Mesenchymal stem cell (in vitro differentiated cells and primary cell): ENCODE data around the gene ANKRD45.

ENCODE experiments used
- DNase-seq: peaks from one replicate; pipeline ENCODE4 v3.0.0-alpha.2; 2013
- H2AFZ ChIP-seq: one replicate; pipeline ENCODE4 v1.6.1; 2013; ENCODE audit warnings: low read depth, mild to moderate bottlenecking, control low read depth, inconsistent platforms, low read length, moderate library complexity
- H2AK5ac ChIP-seq: 2 replicates; pipeline ENCODE4 v1.6.1; 2013; ENCODE audit warnings: low read length, moderate library complexity, mild to moderate bottlenecking, inconsistent platforms; ENCODE audit not compliant: severe bottlenecking
- H2BK120ac ChIP-seq: one replicate; pipeline ENCODE4 v1.6.1; 2013; ENCODE audit warnings: low read depth, mild to moderate bottlenecking, inconsistent platforms, low read length, moderate library complexity
- H2BK12ac ChIP-seq, 2 experiments: one replicate each; pipeline ENCODE4 v1.6.1; 2013; ENCODE audit warnings: inconsistent platforms in 2 of 2, low read length in 2 of 2, mild to moderate bottlenecking in 2 of 2, moderate library complexity in 2 of 2, control low read depth in 1 of 2
- H2BK15ac ChIP-seq: one replicate; pipeline ENCODE4 v1.6.1; 2013; ENCODE audit warnings: mild to moderate bottlenecking, low read depth, inconsistent platforms; ENCODE audit not compliant: poor library complexity, severe bottlenecking
- H2BK5ac ChIP-seq: 2 replicates; pipeline ENCODE4 v1.6.1; 2013; ENCODE audit warnings: low read depth, mild to moderate bottlenecking, low read length, control low read depth, inconsistent platforms; ENCODE audit not compliant: poor library complexity, severe bottlenecking
- H3K14ac ChIP-seq, 2 experiments: one replicate each; pipeline ENCODE4 v1.6.1; 2013; ENCODE audit warnings: inconsistent platforms in 2 of 2, low read length in 2 of 2, control low read depth in 1 of 2, mild to moderate bottlenecking in 1 of 2, moderate library complexity in 1 of 2
- H3K18ac ChIP-seq, 2 experiments: one replicate each; pipeline ENCODE4 v1.6.1; 2013; ENCODE audit warnings: inconsistent platforms in 2 of 2, low read length in 2 of 2, control low read depth in 1 of 2, low read depth in 1 of 2, mild to moderate bottlenecking in 1 of 2
- H3K23ac ChIP-seq, 2 experiments: one replicate each; pipeline ENCODE4 v1.6.1; 2013; ENCODE audit warnings: inconsistent platforms in 2 of 2, low read length in 2 of 2, mild to moderate bottlenecking in 2 of 2, moderate library complexity in 2 of 2, control low read depth in 1 of 2
- H3K27ac ChIP-seq: 2 replicates; pipeline ENCODE4 v1.5.1; 2013; ENCODE audit warnings: mild to moderate bottlenecking, moderate library complexity, low read length, control low read depth, inconsistent platforms; ENCODE audit not compliant: poor library complexity, severe bottlenecking
- H3K27me3 ChIP-seq, 2 experiments: 2 replicates each; pipeline versions ENCODE4 v1.6.1 to v1.7.0; 2013; ENCODE audit warnings: low read length in 2 of 2, mild to moderate bottlenecking in 2 of 2, moderate library complexity in 2 of 2, control low read depth in 1 of 2, inconsistent platforms in 1 of 2; ENCODE audit not compliant: control insufficient read depth in 1 of 2, insufficient read depth in 1 of 2
- H3K36me3 ChIP-seq, 2 experiments: 2 replicates each; pipeline versions ENCODE4 v1.6.1 to v1.7.0; 2013; ENCODE audit warnings: low read length in 2 of 2, control low read depth in 1 of 2, inconsistent platforms in 1 of 2, low read depth in 1 of 2, mild to moderate bottlenecking in 1 of 2; ENCODE audit not compliant: insufficient read depth in 2 of 2, control insufficient read depth in 1 of 2
- H3K4ac ChIP-seq, 2 experiments: one replicate each; pipeline ENCODE4 v1.6.1; 2013; ENCODE audit warnings: inconsistent platforms in 2 of 2, low read length in 2 of 2, mild to moderate bottlenecking in 2 of 2, moderate library complexity in 2 of 2, control low read depth in 1 of 2, low read depth in 1 of 2
- H3K4me1 ChIP-seq: 2 replicates; pipeline ENCODE4 v1.6.1; 2013; ENCODE audit warnings: low read depth, low read length, control low read depth; ENCODE audit not compliant: control insufficient read depth, insufficient read depth
- H3K4me2 ChIP-seq: 2 replicates; pipeline ENCODE4 v1.6.1; 2013; ENCODE audit warnings: low read length, mild to moderate bottlenecking, inconsistent platforms; ENCODE audit not compliant: poor library complexity, severe bottlenecking
- H3K4me3 ChIP-seq, 2 experiments: 2 replicates each; pipeline versions ENCODE4 v1.5.1 to v1.7.0; 2013; ENCODE audit warnings: low read length in 2 of 2, mild to moderate bottlenecking in 2 of 2, control low read depth in 1 of 2, low read depth in 1 of 2; ENCODE audit not compliant: insufficient read depth in 1 of 2
- H3K79me1 ChIP-seq: replicated peaks from 2 replicates; pipeline ENCODE4 v1.6.1; 2013; ENCODE audit warnings: mild to moderate bottlenecking, control low read depth, low read length, inconsistent platforms; ENCODE audit not compliant: poor library complexity, severe bottlenecking
- H3K9ac ChIP-seq: 2 replicates; pipeline ENCODE4 v1.7.0; 2013; ENCODE audit warnings: mild to moderate bottlenecking, low read length, moderate library complexity
- H3K9me3 ChIP-seq: 2 replicates; pipeline ENCODE4 v1.7.0; 2013; ENCODE audit warnings: mild to moderate bottlenecking, low read length; ENCODE audit not compliant: control insufficient read depth
- H4K8ac ChIP-seq: one replicate; pipeline ENCODE4 v1.6.1; 2013; ENCODE audit warnings: inconsistent platforms, mild to moderate bottlenecking, low read length, moderate library complexity
- H4K91ac ChIP-seq: one replicate; pipeline ENCODE4 v1.6.1; 2013; ENCODE audit warnings: mild to moderate bottlenecking, low read length, inconsistent platforms
- WGBS: methylation state at CpG from one replicate; pipeline ENCODE4 v1.1.7; 2013; ENCODE audit warnings: mixed read lengths; 5-methylcytosine and 5-hydroxymethylcytosine counted together

ANKRD45 gene

GRCh38 chr1:173580071-173580470, 89.6 kb downstream of the ANKRD45 start:
- no peak overlapping the region for H3K4me2 ChIP-seq
- no peak overlapping the region for H2BK5ac ChIP-seq
- no peak overlapping the region for H2BK120ac ChIP-seq
- H3K27me3 ChIP-seq = peaks cover 4 to 15% of the 10 kb centered on the region in 2 experiments
- no peak overlapping the region for H2BK15ac ChIP-seq
- H4K91ac ChIP-seq = no peak overlapping the region
- H3K4ac ChIP-seq = no peak overlapping the region
- no peak overlapping the region for H3K9ac ChIP-seq
- H3K79me1 ChIP-seq = no peaks in the 10 kb centered on the region
- no peak overlapping the region for H2AFZ ChIP-seq
- H3K4me3 ChIP-seq = no peak overlapping the region
- no peak overlapping the region for H4K8ac ChIP-seq
- no peaks in the 10 kb centered on the region for H3K36me3 ChIP-seq
- no peaks in the 10 kb centered on the region for H3K9me3 ChIP-seq
- no peak overlapping the region for H3K27ac ChIP-seq
- no peaks in the 10 kb centered on the region for H3K4me1 ChIP-seq
- H3K23ac ChIP-seq = no peak overlapping the region
- no peak for DNase-seq
- no peak overlapping the region for H3K18ac ChIP-seq
- 87% methylated on average over 3 of the region's 3 CpGs for WGBS
- H2BK12ac ChIP-seq = no peak overlapping the region
- no peak overlapping the region for H2AK5ac ChIP-seq
- no peak overlapping the region for H3K14ac ChIP-seq

GRCh38 chr1:173573596-173573995, 96.1 kb downstream of the ANKRD45 start:
- no peak overlapping the region for H3K18ac ChIP-seq
- no peak overlapping the region for H2AK5ac ChIP-seq
- no peak overlapping the region for H3K9ac ChIP-seq
- 97% methylated on average over 3 of the region's 4 CpGs for WGBS
- no peak overlapping the region for H3K4ac ChIP-seq
- no peak overlapping the region for H2BK5ac ChIP-seq
- no peak overlapping the region for H3K4me2 ChIP-seq
- H3K4me1 ChIP-seq = no peaks in the 10 kb centered on the region
- no peaks in the 10 kb centered on the region for H3K36me3 ChIP-seq
- no peak overlapping the region for H4K91ac ChIP-seq
- peaks cover 0 to under 1% of the 10 kb centered on the region in 2 experiments for H3K27me3 ChIP-seq
- H3K4me3 ChIP-seq = no peak overlapping the region
- H3K23ac ChIP-seq = no peak overlapping the region
- H3K14ac ChIP-seq = no peak overlapping the region
- no peak overlapping the region for H2BK15ac ChIP-seq
- no peak overlapping the region for H3K27ac ChIP-seq
- H4K8ac ChIP-seq = no peak overlapping the region
- no peak overlapping the region for H2BK12ac ChIP-seq
- no peak for DNase-seq
- H2BK120ac ChIP-seq = no peak overlapping the region
- no peaks in the 10 kb centered on the region for H3K79me1 ChIP-seq
- H2AFZ ChIP-seq = no peak overlapping the region
- H3K9me3 ChIP-seq = peaks cover under 1% of the 10 kb centered on the region

GRCh38 chr1:173572201-173572873, 97.3 kb downstream of the ANKRD45 start:
- no peak overlapping the region for H2BK120ac ChIP-seq
- no peaks in the 10 kb centered on the region for H3K36me3 ChIP-seq
- H3K9me3 ChIP-seq = peaks cover 13% of the 10 kb centered on the region
- H2BK15ac ChIP-seq = no peak overlapping the region
- H4K91ac ChIP-seq = no peak overlapping the region
- H4K8ac ChIP-seq = no peak overlapping the region
- H3K4me2 ChIP-seq = no peak overlapping the region
- no peak overlapping the region for H2AK5ac ChIP-seq
- 100% methylated on average over 1 of the region's 3 CpGs for WGBS
- no peak overlapping the region for H2AFZ ChIP-seq
- peak overlapping the region in 1 of 2 experiments; percentile 5 for H3K23ac ChIP-seq
- no peaks in the 10 kb centered on the region for H3K27me3 ChIP-seq
- no peaks in the 10 kb centered on the region for H3K4me1 ChIP-seq
- no peak for DNase-seq
- no peak overlapping the region for H2BK5ac ChIP-seq
- H2BK12ac ChIP-seq = no peak overlapping the region
- H3K4me3 ChIP-seq = no peak overlapping the region
- no peak overlapping the region for H3K4ac ChIP-seq
- H3K9ac ChIP-seq = no peak overlapping the region
- H3K18ac ChIP-seq = no peak overlapping the region
- H3K14ac ChIP-seq = no peak overlapping the region
- no peaks in the 10 kb centered on the region for H3K79me1 ChIP-seq
- H3K27ac ChIP-seq = no peak overlapping the region

GRCh38 chr1:173570370-173571007, 99.2 kb downstream of the ANKRD45 start:
- Histone ChIP-seq H3K9me3 (peaks cover 28% of the 10 kb centered on the region), H4K8ac (no peak overlapping the region), H3K4me1 (no peaks in the 10 kb centered on the region), H2AK5ac (no peak overlapping the region), H2AFZ (no peak overlapping the region), H3K14ac (no peak overlapping the region), H2BK5ac (no peak overlapping the region), H3K4me2 (no peak overlapping the region), H4K91ac (no peak overlapping the region), H3K27me3 (no peaks in the 10 kb centered on the region), H2BK120ac (no peak overlapping the region), H3K18ac (no peak overlapping the region), H3K36me3 (no peaks in the 10 kb centered on the region), H3K4me3 (no peak overlapping the region), H3K23ac (peak overlapping the region in 1 of 2 experiments; percentile 26), H3K9ac (no peak overlapping the region), H3K27ac (no peak overlapping the region), H3K4ac (no peak overlapping the region), H2BK15ac (no peak overlapping the region), H3K79me1 (no peaks in the 10 kb centered on the region), H2BK12ac (no peak overlapping the region)
- no peak for DNase-seq
- WGBS = 81% methylated on average over 4 of the region's 4 CpGs
